Activated CD8-positive, alpha-beta memory T cell treated with anti-CD3 and anti-CD28 coated beads for 48 hours (primary cell): Measurements from ENCODE around the gene TBC1D21.
"Not testable (repeated sequence)": the region's sequence is repeated elsewhere in the genome, so short reads cannot be mapped to it uniquely, and the experiment has no call there.

Source experiments
- DNase-seq, 3 experiments: peaks; one replicate each; pipeline ENCODE4 v3.0.0-alpha.2; 2020; ENCODE audit warnings: low read depth in 2 of 3, low spot score in 2 of 3

TBC1D21 gene

DNA sequence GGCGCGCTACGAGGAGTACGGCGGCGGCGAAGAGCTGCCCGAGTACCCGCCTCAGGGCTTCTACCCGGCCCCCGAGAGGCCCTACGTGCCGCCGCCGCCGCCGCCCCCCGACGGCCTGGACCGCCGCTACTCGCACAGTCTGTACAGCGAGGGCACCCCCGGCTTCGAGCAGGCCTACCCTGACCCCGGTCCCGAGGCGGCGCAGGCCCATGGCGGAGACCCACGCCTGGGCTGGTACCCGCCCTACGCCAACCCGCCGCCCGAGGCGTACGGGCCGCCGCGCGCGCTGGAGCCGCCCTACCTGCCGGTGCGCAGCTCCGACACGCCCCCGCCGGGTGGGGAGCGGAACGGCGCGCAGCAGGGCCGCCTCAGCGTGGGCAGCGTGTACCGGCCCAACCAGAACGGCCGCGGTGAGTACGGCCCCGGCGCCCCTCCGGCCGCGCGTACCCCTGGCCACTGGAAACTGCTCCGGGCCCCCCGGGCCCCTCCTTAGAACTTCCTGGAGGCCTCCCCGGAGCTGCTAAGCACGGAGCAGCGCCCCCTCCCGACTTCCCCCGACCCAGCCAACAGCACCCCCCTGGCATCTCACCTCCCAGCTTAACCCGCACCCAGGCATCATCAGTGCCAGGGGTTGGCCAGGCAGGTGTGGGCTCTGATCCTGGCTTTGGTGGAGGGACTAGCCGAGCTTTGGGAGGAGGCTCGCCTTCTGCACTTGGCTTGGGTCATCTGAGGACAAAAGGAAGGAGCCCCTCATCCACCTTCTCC is 54.3 kb downstream of the TBC1D21 start:
- DNase-seq, result peak; percentile 47 to 61 (median 54)

DNA sequence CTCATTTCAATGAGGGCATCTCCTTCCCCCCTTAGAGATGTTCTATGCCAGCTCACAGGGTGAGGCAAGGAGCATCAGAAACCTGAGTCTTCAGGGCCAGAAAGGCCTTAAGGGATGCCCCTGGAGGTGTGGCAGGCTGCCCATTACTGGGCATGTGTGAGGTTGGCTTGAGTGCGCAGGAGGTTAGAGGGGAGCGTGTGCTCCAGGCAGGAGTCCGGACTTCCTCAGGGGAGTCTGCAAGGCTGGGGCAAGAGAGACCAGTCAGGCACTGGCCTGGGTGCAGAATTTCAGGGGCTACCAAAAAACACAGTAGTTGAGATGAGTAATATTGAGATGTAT is 54.8 kb downstream of the TBC1D21 start:
- no peak for DNase-seq

DNA sequence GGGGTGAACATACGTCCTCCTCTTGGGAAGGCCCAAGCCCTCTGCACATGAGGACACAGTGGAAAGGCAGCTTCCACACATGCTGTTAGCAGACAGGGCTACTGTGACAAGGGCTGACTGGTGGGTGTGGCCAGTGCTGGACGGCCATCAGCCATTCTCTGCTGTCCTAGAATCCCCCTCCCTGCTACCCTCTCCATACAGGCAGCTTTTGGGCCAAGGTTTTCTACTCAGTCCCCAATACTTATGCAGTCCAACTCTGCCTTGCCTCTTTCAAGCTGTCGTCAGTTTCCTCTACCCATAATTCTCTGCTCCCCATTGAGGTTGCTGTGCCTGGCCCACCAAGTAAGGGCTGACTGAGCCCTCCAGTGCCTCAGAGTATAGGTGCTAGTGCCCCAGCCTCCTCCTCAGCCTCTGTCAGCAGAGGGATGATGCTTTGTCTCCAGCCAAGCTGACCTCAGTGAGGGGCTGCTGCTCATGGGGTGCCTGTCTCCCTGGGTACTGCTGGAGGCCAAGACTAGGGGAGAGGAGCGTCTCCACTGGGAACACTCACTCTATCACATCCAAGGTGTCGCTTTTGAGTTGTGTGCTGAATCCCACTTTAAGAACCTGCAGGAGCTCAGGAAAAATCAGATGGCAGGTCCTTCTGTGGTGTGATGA is 55.7 kb downstream of the TBC1D21 start:
- DNase-seq, result no peak

- no peak for DNase-seq
Measured at GRCh38 chr15:73930371-73930770, 57.0 kb downstream of the TBC1D21 start.

DNA sequence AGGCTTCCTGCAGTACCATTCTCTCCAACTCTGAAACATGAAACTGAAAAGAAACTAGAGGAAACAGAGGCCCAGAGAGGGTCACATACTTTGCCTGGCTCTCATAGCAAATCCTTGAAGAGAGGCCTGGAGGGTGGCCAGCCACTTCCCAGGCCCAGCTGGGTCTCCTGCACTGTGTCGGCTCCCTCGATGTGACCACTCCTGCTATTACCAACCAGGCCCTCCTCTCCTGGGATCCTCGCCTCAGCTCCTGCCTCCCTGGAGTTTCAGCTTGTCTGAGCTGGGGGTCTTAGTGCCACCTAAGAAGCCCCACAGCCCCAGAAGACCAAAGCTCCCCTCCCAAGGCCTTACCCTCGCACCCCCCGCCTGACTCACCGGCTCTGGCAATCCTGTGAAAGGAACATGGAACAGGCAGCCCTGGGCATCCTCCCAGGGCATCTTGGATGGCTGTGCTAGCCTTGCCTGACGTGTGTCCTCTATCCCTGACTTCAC is 57.5 kb downstream of the TBC1D21 start:
- no peak for DNase-seq

DNA sequence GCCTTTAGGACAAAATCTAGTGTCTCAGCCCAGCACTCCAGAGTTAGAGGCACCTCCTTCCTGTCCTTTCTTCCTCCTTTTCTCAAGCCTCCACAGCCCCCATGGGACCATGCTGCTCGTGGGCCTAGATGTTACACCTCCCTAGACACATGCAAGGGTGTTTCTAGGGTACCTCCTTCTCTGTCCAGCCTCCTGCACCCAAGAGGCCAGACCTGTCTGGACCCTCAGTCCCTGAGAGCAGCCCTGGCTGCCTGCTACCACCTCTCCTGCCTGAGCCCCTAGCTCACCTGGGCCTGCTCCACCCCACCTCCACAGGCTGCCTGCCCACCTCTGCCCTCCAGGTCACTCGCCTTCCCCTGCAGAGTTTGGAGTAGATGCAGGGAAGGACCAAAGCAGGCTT is 58.1 kb downstream of the TBC1D21 start:
- no peak for DNase-seq

DNA sequence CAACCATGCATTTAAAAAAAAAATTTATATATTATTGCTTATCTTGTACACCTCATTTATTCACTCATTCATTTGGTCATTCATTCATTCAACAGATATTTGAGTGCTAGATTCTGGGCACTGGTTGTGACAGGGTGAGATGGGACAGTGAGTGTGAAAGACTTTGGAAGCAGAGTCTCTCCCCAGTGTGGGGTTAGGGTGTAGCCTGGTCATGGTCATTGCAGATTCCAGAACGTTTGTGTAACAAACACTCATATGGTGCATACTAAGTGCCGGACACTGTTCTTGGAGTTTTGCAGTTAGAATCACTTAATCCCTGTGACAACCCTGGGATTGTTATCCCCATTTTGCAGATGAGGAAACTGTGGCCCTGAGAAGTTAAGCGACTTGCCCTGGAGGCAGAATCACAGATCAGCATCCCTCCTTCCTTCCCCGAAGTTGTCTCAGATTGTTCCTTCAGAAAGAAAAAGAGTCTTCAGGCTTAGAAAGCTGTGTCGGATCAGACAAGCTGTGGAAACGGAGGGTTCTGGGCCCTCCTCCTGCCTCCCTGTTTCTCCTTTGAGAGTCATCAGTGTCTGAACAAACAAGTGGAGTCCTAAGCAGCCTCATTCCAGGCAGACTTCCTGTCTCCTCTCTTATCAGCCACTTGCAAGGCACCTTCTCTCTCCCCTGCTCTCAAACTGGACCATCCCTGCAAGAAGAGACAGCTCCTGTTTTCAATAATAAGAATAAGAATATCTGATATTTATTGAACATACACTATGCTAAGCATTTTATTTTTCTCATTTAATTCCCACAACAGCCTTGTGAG is 59.2 kb downstream of the TBC1D21 start:
- no peak for DNase-seq

DNA sequence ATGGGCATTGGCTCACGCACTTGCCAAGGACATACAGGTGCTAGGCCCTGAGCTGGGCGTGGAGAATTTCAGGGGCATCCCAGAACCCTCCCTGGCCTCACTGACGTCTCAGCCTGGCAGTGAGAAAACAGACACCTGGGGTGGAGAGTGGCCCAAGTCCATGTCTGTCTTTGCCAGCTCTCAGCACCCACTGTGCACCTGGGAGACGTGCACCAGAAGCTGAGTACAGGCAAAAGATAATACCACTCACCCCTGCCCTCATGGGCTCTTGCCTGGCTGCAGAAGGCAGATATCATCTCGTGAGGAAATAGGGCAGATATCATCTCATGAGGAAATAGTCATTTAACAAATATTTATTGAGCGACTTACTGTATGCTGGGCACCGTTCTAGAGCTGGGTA is 60.9 kb downstream of the TBC1D21 start:
- no peak for DNase-seq

- no peak for DNase-seq
Measured at GRCh38 chr15:73935547-73935946, 62.2 kb downstream of the TBC1D21 start.

- no peak for DNase-seq
Measured at GRCh38 chr15:73936181-73936580, 62.8 kb downstream of the TBC1D21 start.

DNA sequence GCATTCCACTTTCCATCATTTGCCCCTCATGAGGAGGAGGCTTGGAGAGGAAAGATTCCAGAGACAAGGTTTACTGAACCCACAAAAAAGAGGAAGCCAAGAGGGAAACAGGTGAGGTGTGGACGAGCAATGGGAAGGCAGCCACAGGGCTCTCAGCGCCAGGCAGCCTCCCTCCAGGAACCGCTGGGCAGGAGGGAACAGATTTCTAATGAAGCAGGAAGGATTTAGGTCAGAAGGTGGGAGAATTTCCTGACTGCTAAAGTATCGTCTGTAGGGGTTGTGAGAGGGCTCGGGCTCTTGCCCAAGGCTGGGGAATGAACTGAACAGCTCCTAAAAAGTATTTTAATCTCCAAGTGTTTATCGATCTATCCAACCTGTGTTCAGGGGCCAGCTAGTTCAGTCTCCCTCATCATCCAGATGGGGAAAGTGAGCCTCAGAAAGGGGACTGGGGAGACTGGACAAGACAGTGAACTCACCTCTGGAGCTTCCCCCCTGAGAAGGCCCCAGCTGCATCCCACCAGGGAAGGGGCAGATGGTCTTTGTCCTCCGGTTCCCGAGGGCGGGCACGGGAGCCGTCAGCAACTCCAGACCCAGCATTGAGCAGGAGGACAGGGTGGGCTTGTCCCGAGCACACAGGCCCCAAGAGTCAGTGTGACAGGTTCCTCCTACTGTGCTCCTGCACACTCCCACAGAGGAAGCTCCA is 63.4 kb downstream of the TBC1D21 start:
- DNase-seq, result no peak

DNA sequence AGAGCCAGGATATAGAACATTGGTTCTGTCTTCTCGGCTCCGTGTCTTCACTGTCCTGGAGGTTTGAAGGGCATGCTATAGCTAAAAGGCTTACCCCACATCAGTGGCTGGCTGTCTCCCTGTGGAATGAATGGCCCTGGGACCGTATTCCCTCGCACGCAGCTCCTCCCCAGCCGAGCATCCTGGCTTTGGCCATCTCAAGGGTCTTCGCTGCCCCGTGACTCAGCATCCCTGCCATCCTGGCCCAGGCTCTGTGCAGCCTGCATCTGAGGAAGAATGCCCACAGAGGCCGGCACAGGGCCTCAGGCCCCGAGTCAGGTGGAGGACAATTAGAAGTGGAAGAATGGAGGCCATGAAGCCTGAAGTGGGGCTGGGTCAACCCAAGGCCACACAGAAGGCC is 63.9 kb downstream of the TBC1D21 start:
- DNase-seq, result no peak

DNA sequence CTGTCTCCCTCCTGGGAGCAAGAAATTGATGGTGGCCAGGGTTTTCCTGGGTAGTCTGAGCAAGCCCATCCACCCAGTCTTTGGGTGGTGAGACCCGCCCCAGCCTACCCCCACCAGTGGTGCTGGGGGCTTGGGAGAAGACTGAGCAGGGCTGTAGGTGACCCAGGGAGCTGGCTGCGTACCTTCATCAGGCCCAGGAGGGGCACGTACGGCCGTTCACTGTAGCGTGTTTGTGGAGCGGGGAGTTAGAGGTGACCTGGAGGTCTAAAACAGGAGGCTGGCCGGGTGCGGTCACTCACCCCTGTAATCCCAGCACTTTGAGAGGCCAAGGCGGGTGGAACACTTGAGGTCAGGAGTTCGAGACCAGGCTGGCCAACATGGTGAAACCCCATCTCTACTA is 64.4 kb downstream of the TBC1D21 start:
- DNase-seq, result no peak

- DNase-seq, result not testable (repeated sequence)
Measured at GRCh38 chr15:73938516-73938915, 65.2 kb downstream of the TBC1D21 start.
